ENCODE data around the gene KRTAP24-1. TPM values are rescaled to one million over a fixed set of nuclear protein-coding genes. Genes with fewer than 3 reads are reported as not detected.

KRTAP24-1 gene
- total RNA-seq, 2 experiments from 2014 or later = not detected

Other genes starting within 250 kb of the KRTAP24-1 start
- gene CLDN17, start 116.1 kb downstream of the KRTAP24-1 start, total RNA-seq = not detected
- not detected for gene CLDN8, start 66.9 kb downstream of the KRTAP24-1 start, total RNA-seq
- gene KRTAP25-1, start 6.6 kb upstream of the KRTAP24-1 start, total RNA-seq = not detected
- gene KRTAP26-1, start 37.4 kb upstream of the KRTAP24-1 start, total RNA-seq = not detected
- gene KRTAP27-1, start 54.7 kb upstream of the KRTAP24-1 start, total RNA-seq = not detected
- not detected for gene KRTAP23-1, start 65.7 kb upstream of the KRTAP24-1 start, total RNA-seq
- gene KRTAP13-2, start 89.3 kb upstream of the KRTAP24-1 start, total RNA-seq = not detected
- not detected for gene KRTAP13-1, start 113.1 kb upstream of the KRTAP24-1 start, total RNA-seq
- not detected for gene KRTAP13-3, start 143.0 kb upstream of the KRTAP24-1 start, total RNA-seq
- not detected for gene KRTAP13-4, start 147.3 kb upstream of the KRTAP24-1 start, total RNA-seq
- gene KRTAP15-1, start 157.3 kb upstream of the KRTAP24-1 start, total RNA-seq = not detected
- gene KRTAP19-1, start 197.4 kb upstream of the KRTAP24-1 start, total RNA-seq = not detected
- not detected for gene KRTAP19-2, start 204.5 kb upstream of the KRTAP24-1 start, total RNA-seq
- gene KRTAP19-3, start 209.1 kb upstream of the KRTAP24-1 start, total RNA-seq = not detected
- gene KRTAP19-4, start 214.2 kb upstream of the KRTAP24-1 start, total RNA-seq = not detected
- not detected for gene KRTAP19-5, start 219.2 kb upstream of the KRTAP24-1 start, total RNA-seq

Data from activated CD4-positive, alpha-beta memory T cell treated with anti-CD3 and anti-CD28 coated beads, Interleukin-2, amount 10 ng/mL, durations not matched to agents 7 days and 5 days (primary cell).